H1 (cell line): ENCODE data around the gene MPRIP. TPM values are rescaled to one million over a fixed set of nuclear protein-coding genes. Genes with fewer than 3 reads are reported as not detected.

Source experiments
- CTCF ChIA-PET: fragments of 300-600 bp; sonication (Branson Sonifier 250); formaldehyde crosslinking; loops from one replicate; lab custom pipeline; 2021; ENCODE audit not compliant: partially characterized antibody; lab: Charles Lee
- POLR2A ChIA-PET: fragments of 300-600 bp; sonication (Branson Sonifier 250); formaldehyde crosslinking; loops from one replicate; lab custom pipeline; 2021; ENCODE audit warnings: inconsistent platforms; ENCODE audit not compliant: partially characterized antibody; lab: Charles Lee
- DNase-seq, 2 experiments: peaks; one replicate each; pipeline versions ENCODE4 v3.0.0 to v3.0.0-alpha.2; 2010 to 2022; ENCODE audit warnings: low spot score in 2 of 2, low read depth in 1 of 2, mixed read lengths in 1 of 2
- FAIRE-seq: peaks from 2 replicates; lab custom pipeline; 2011; peaks lifted over from hg19 to GRCh38; lab: Jason Lieb, UNC
- H2AFZ ChIP-seq: 2 replicates; pipeline ENCODE4 v1.8.1; 2012; ENCODE audit warnings: low read length, inconsistent platforms
- H2AK5ac ChIP-seq: 2 replicates; pipeline ENCODE4 v1.6.1; 2013; ENCODE audit warnings: low read depth, low read length
- H2BK120ac ChIP-seq: replicated peaks from 2 replicates; pipeline ENCODE3; 2013; ENCODE audit warnings: low read depth, low read length, inconsistent platforms
- H2BK12ac ChIP-seq: 2 replicates; pipeline ENCODE4 v1.6.1; 2013; ENCODE audit warnings: low read depth, low read length
- H2BK15ac ChIP-seq: 2 replicates; pipeline ENCODE4 v1.6.1; 2013; ENCODE audit warnings: low read length
- H2BK20ac ChIP-seq: 2 replicates; pipeline ENCODE4 v1.6.1; 2013; ENCODE audit warnings: low read length
- H2BK5ac ChIP-seq: 2 replicates; pipeline ENCODE4 v1.6.1; 2013; ENCODE audit warnings: low read depth, low read length
- H3K14ac ChIP-seq: 2 replicates; pipeline ENCODE4 v1.6.1; 2013; ENCODE audit warnings: inconsistent platforms; ENCODE audit not compliant: insufficient read length
- H3K18ac ChIP-seq: 2 replicates; pipeline ENCODE4 v1.6.1; 2013; ENCODE audit warnings: low read length; ENCODE audit errors: extremely low read depth
- H3K23ac ChIP-seq: 2 replicates; pipeline ENCODE4 v1.6.1; 2013; ENCODE audit warnings: inconsistent platforms; ENCODE audit not compliant: insufficient read length
- H3K23me2 ChIP-seq: 2 replicates; pipeline ENCODE4 v1.6.1; 2013; ENCODE audit warnings: low read depth, low read length
- H3K27ac ChIP-seq: 2 replicates; pipeline ENCODE4 v1.6.1; 2011; ENCODE audit warnings: low read depth, low read length, inconsistent platforms
- H3K27me3 ChIP-seq, 4 experiments: replicated peaks in 1 of 4; 1 replicate in 1 of 4; 2 replicates in 3 of 4; pipeline versions ENCODE4 v1.6.1 to v1.8.1; 2011 to 2013; ENCODE audit warnings: low read length in 3 of 4, mild to moderate bottlenecking in 3 of 4, inconsistent platforms in 2 of 4, mixed read lengths in 2 of 4, moderate library complexity in 1 of 4; ENCODE audit not compliant: control insufficient read depth in 3 of 4, insufficient read depth in 3 of 4; ENCODE audit errors: extremely low read depth in 1 of 4
- H3K36me3 ChIP-seq, 4 experiments: 2 replicates each; pipeline versions ENCODE4 v1.6.1 to v1.8.1; 2011 to 2013; ENCODE audit warnings: mild to moderate bottlenecking in 4 of 4, low read length in 3 of 4, moderate library complexity in 2 of 4, control low read depth in 1 of 4, inconsistent platforms in 1 of 4; ENCODE audit not compliant: insufficient read depth in 4 of 4, control insufficient read depth in 2 of 4
- H3K4ac ChIP-seq: replicated peaks from 2 replicates; pipeline ENCODE3; 2013; ENCODE audit warnings: low read length, low read depth, mixed read lengths, inconsistent platforms; ENCODE audit not compliant: insufficient read length
- H3K4me1 ChIP-seq, 4 experiments: replicated peaks in 1 of 4; 1 replicate in 1 of 4; 2 replicates in 3 of 4; pipeline versions ENCODE4 v1.6.1 to v1.8.1; 2011 to 2013; ENCODE audit warnings: low read length in 3 of 4, inconsistent platforms in 2 of 4, mixed read lengths in 1 of 4; ENCODE audit not compliant: insufficient read depth in 4 of 4, control insufficient read depth in 3 of 4
- H3K4me2 ChIP-seq, 2 experiments: 2 replicates each; pipeline versions ENCODE4 v1.6.1 to v1.8.1; 2011 to 2013; ENCODE audit warnings: low read depth in 2 of 2, low read length in 2 of 2, control low read depth in 1 of 2, inconsistent platforms in 1 of 2, mild to moderate bottlenecking in 1 of 2; ENCODE audit not compliant: insufficient read depth in 1 of 2
- H3K4me3 ChIP-seq, 4 experiments: fragments of 200-600, 300-600 bp in 1 of 4; sonication (generic), shearing (Covaris generic), sonication (Bioruptor Twin) in 1 of 4; 2 replicates each; pipeline versions ENCODE4 v1.5.1 to v1.8.1; 2011 to 2016; ENCODE audit warnings: low read length in 4 of 4, low read depth in 3 of 4, control low read depth in 2 of 4, inconsistent platforms in 2 of 4, mild to moderate bottlenecking in 2 of 4, mixed read lengths in 1 of 4, moderate library complexity in 1 of 4; ENCODE audit not compliant: insufficient read depth in 2 of 4; ENCODE audit errors: extremely low read depth in 1 of 4
- H3K56ac ChIP-seq: replicated peaks from 2 replicates; pipeline ENCODE3; 2013; ENCODE audit warnings: low read depth, mild to moderate bottlenecking, mixed read lengths, low read length, inconsistent platforms; ENCODE audit not compliant: insufficient read length
- H3K79me1 ChIP-seq: 2 replicates; pipeline ENCODE4 v1.6.1; 2013; ENCODE audit warnings: low read depth, low read length, control low read depth
- H3K79me2 ChIP-seq, 2 experiments: 2 replicates each; pipeline versions ENCODE4 v1.6.1 to v1.8.1; 2012 to 2013; ENCODE audit warnings: low read length in 2 of 2, mild to moderate bottlenecking in 2 of 2, inconsistent platforms in 1 of 2; ENCODE audit not compliant: insufficient read depth in 2 of 2, control insufficient read depth in 1 of 2
- H3K9ac ChIP-seq, 4 experiments: replicated peaks in 1 of 4; 1 replicate in 1 of 4; 2 replicates in 3 of 4; pipeline versions ENCODE4 v1.6.1 to v1.8.1; 2011 to 2013; ENCODE audit warnings: low read depth in 3 of 4, low read length in 3 of 4, control low read depth in 2 of 4, mild to moderate bottlenecking in 2 of 4, moderate library complexity in 2 of 4, inconsistent platforms in 1 of 4; ENCODE audit errors: extremely low read depth in 1 of 4
- H3K9me3 ChIP-seq, 2 experiments: 2 replicates each; pipeline versions ENCODE4 v1.6.1 to v1.8.1; 2012 to 2013; ENCODE audit warnings: mild to moderate bottlenecking in 2 of 2, moderate library complexity in 2 of 2, control low read depth in 1 of 2, inconsistent platforms in 1 of 2, low read depth in 1 of 2, low read length in 1 of 2, mixed read lengths in 1 of 2; ENCODE audit not compliant: insufficient read depth in 2 of 2
- H4K20me1 ChIP-seq, 2 experiments: replicated peaks in 1 of 2; 2 replicates each; pipeline versions ENCODE3 to v1.8.1; 2011 to 2013; ENCODE audit warnings: inconsistent platforms in 2 of 2, low read length in 2 of 2, mild to moderate bottlenecking in 1 of 2; ENCODE audit not compliant: insufficient read depth in 2 of 2, control insufficient read depth in 1 of 2
- H4K5ac ChIP-seq: 2 replicates; pipeline ENCODE4 v1.6.1; 2013; ENCODE audit warnings: low read length, low read depth, mixed read lengths, inconsistent platforms; ENCODE audit not compliant: insufficient read length
- H4K8ac ChIP-seq: 2 replicates; pipeline ENCODE4 v1.8.0; 2013; ENCODE audit warnings: mild to moderate bottlenecking, moderate library complexity, low read length, inconsistent platforms; ENCODE audit not compliant: insufficient read depth; ENCODE audit errors: extremely low read depth
- H4K91ac ChIP-seq: replicated peaks from 2 replicates; pipeline ENCODE3; 2013; ENCODE audit warnings: low read length, mixed read lengths, inconsistent platforms; ENCODE audit not compliant: insufficient read length
- ATF3 ChIP-seq: IDR thresholded peaks from 2 replicates; pipeline ENCODE4 v1.6.1; 2011; ENCODE audit warnings: low read depth, mild to moderate bottlenecking, low read length; ENCODE audit not compliant: insufficient read depth
- KDM5A ChIP-seq: fragments of 200-600 bp; IDR thresholded peaks from 2 replicates; pipeline ENCODE4 v1.7.1; 2012; ENCODE audit warnings: mild to moderate bottlenecking, low read length, inconsistent platforms, mixed read lengths
- POLR2AphosphoS5 ChIP-seq: IDR thresholded peaks from 2 replicates; pipeline ENCODE4 v1.6.1; 2011; ENCODE audit warnings: low read depth, low read length
- RXRA ChIP-seq: IDR thresholded peaks from 2 replicates; pipeline ENCODE4 v1.6.1; 2011; ENCODE audit warnings: low read depth, mild to moderate bottlenecking, low read length, moderate library complexity; ENCODE audit not compliant: insufficient read depth
- SIX5 ChIP-seq: IDR thresholded peaks from 2 replicates; pipeline ENCODE4 v1.6.1; 2011; ENCODE audit warnings: mild to moderate bottlenecking, low read depth, low read length
- SP4 ChIP-seq: IDR thresholded peaks from 2 replicates; pipeline ENCODE4 v1.6.1; 2012; ENCODE audit warnings: low read length, inconsistent platforms
- TAF7 ChIP-seq: optimal IDR thresholded peaks from 2 replicates; pipeline ENCODE3; 2011; ENCODE audit warnings: low read depth, mild to moderate bottlenecking, inconsistent platforms, low read length, moderate library complexity, borderline replicate concordance
- USF2 ChIP-seq: IDR thresholded peaks from 2 replicates; pipeline ENCODE4 v1.6.1; 2011; ENCODE audit warnings: low read length, improper control_type of control experiment
- WGBS, 2 experiments: shearing (Covaris generic) in 1 of 2; methylation state at CpG; one replicate each; pipeline versions ENCODE4 v1.1.6 to v1.1.7; 2013 to 2015; ENCODE audit warnings: low lambda C conversion rate in 2 of 2, mixed read lengths in 2 of 2, inconsistent platforms in 1 of 2, low coverage in 1 of 2, missing lambda C conversion rate in 1 of 2; ENCODE audit not compliant: insufficient replicate concordance in 2 of 2, insufficient coverage in 1 of 2, insufficient read length in 1 of 2; ENCODE audit errors: extremely low coverage in 1 of 2, missing lambda C conversion rate in 1 of 2; 5-methylcytosine and 5-hydroxymethylcytosine counted together
- polyA plus RNA-seq, 7 experiments: library from polyadenylated mRNA; depleted of rRNA in 3 of 7; stranded (reverse) in 5 of 7; unstranded in 2 of 7; fragments of >200 nt in 5 of 7; fragments of 200-250 nt in 2 of 7; gene quantifications; 1 replicate in 5 of 7; 2 replicates in 1 of 7; 4 replicates in 1 of 7; pipeline versions ENCODE4 v1.2.1 to v1.2.3, GENCODE V29; 2011 to 2013; ENCODE audit warnings: missing spikeins in 2 of 7, mixed read lengths in 2 of 7
- total RNA-seq: library from RNA; stranded (reverse); fragmentation: NEBNext Ultra II Directional; extraction: Animal tissue kit (Norgen Biotek cat#: 25700); gene quantifications from 2 replicates; pipeline ENCODE4 v1.2.1, GENCODE V29; 2021

The MPRIP gene
- total and polyA plus RNA-seq, 2 of the 8 experiments (the other 6 are each of a cell fraction or from before 2014, with no cell fraction given): 48.6 to 146 TPM

GRCh38 chr17:17181666-17182597 lies 139.7 kb downstream of the MPRIP start:
- FAIRE-seq: no peak
- H3K36me3 ChIP-seq: peaks cover 2 to 23% (median 16%) of the 10 kb centered on the region in 4 experiments; a peak in 6 of 8 replicates
- TF ChIP-seq SP4 (no peak), USF2 (no peak), SIX5 (no peak), KDM5A (no peak), POLR2AphosphoS5 (no peak), TAF7 (no peak), RXRA (no peak), ATF3 (no peak)

More at GRCh38 chr17:17181666-17182597, 139.7 kb downstream of the MPRIP start:
- no peak overlapping the region for H2BK5ac ChIP-seq
- no peak overlapping the region for H2AFZ ChIP-seq
- no peaks in the 10 kb centered on the region for H3K27me3 ChIP-seq
- no peaks in the 10 kb centered on the region for H3K4me1 ChIP-seq
- H3K23ac ChIP-seq: no peak overlapping the region
- H3K4me2 ChIP-seq: no peak overlapping the region
- no peak overlapping the region for H4K5ac ChIP-seq
- 90% methylated on average over 15 of the region's 15 CpGs; no CpG with 5 or more reads in 1 of the 2 experiments for WGBS, 2 experiments
- POLR2A ChIA-PET: no interaction called here
- no peak overlapping the region for H3K27ac ChIP-seq
- no peak overlapping the region for H2BK20ac ChIP-seq
- H3K79me2 ChIP-seq: no peaks in the 10 kb centered on the region
- H4K20me1 ChIP-seq: peaks cover 0 to 8% of the 10 kb centered on the region in 2 experiments
- CTCF ChIA-PET: interaction anchor here (0.9 to 1.6 kb wide), 2 partner anchors 8 to 40 kb away, joined by 4 to 8 read pairs; no protein-coding TSS in a partner anchor
- no peak overlapping the region for H3K4ac ChIP-seq
- no peak overlapping the region for H3K9ac ChIP-seq
- H3K56ac ChIP-seq: no peak overlapping the region
- H2BK15ac ChIP-seq: no peak overlapping the region
- H2BK120ac ChIP-seq: no peak overlapping the region
- H4K91ac ChIP-seq: no peak overlapping the region
- DNase-seq: no peak
- no peak overlapping the region for H4K8ac ChIP-seq
- no peak overlapping the region for H2BK12ac ChIP-seq
- no peak overlapping the region for H3K18ac ChIP-seq
- H3K14ac ChIP-seq: no peak overlapping the region
- no peaks in the 10 kb centered on the region for H3K23me2 ChIP-seq
- no peak overlapping the region for H2AK5ac ChIP-seq
- H3K79me1 ChIP-seq: no peaks in the 10 kb centered on the region
- H3K9me3 ChIP-seq: no peaks in the 10 kb centered on the region
- H3K4me3 ChIP-seq: no peak overlapping the region
